Activated naive CD8-positive, alpha-beta T cell treated with anti-CD3 and anti-CD28 coated beads, Interleukin-2, amount 50 U/mL, for 16 hours (primary cell): ENCODE results near the gene TMEM61.
"Not testable (repeated sequence)": the region's sequence is repeated elsewhere in the genome, so short reads cannot be mapped to it uniquely, and the experiment has no call there.

ENCODE experiments used
- DNase-seq: peaks from one replicate; pipeline ENCODE4 v3.0.0-alpha.2; 2020; ENCODE audit warnings: low read depth, low spot score

The TMEM61 gene

DNA sequence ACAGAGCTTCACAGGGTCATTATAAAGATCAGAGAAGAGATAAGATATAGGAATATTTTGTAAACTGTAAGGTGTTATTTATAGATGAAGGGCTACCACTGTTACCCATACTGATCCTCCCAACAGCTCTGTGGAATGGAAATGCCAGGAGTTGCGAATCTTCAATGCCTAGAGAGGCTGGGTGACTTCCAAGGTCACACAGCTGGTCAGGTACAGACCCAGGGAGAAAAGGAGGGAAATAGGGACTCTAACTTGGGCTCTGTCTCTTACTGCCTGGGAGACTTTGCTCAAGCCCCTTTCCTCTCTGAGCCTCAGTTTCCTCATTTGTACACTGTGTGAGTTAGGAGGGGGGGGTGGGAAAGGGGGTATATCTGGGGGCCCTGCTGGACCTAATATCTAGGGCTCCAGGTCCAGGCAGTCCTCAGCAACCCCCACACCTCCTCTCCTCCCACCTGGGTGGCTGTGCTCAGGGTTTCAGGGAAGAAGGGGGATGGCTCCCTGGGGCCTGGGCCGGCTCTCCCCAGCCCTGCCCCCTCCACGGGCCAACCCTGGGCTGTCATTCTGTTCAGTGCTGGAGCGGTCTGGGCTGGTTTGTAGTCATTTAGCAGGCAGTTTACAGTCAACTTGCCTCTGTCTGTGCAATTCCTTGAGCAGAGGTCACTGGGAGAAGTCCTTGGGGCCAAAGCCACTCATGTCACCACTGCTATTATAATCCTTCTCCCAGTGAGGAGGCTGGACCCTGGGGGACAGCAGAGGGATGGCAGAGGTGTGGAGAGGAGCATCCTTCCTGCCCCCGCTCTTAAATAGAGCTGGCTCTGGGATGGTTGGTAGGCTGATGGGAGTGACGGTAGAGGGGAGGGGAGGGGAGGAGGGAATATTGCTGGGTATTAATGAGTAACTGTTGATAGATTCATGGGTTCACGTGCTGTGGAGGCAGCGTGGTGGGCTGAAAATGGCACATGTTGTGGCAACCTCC is 20.0 kb downstream of the TMEM61 start:
- no peak for DNase-seq

DNA sequence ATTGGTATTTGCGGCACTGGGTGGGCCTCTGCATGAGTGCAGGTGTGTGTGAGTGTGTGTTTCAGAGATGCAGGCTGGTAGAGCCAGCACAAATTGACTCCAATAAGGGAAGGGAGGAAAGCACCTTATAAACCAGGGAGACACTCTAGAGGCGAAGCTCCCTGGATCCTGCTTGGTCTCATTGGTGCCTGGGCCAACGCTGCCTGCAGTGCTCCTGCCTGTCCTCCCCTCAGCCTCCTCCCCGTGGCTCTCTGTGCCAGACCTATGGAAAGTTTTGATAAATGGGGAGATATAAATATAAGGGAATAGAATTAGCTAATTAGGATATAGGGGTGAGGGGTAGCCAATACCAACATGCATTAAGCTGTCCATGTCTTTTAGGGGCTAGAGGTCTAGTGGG is 20.9 kb downstream of the TMEM61 start:
- DNase-seq = no peak

DNA sequence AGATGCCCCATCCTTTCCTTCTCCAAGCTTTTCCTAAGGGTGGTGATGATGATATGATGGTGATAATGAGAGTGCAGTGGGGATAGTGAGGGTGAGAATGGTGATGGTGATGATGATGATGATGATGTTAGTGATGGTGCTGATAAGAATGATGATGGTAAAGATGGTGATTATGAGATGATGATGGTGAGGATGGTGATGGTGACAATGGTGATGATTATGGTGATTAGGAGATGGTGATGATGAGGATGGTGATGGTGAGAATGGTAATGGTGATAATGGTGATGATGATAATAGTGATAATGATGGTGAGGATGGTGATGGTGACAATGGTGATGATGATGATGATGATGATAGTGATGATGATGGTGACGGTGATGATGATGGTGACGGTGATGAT is 22.3 kb downstream of the TMEM61 start:
- no peak for DNase-seq

DNA sequence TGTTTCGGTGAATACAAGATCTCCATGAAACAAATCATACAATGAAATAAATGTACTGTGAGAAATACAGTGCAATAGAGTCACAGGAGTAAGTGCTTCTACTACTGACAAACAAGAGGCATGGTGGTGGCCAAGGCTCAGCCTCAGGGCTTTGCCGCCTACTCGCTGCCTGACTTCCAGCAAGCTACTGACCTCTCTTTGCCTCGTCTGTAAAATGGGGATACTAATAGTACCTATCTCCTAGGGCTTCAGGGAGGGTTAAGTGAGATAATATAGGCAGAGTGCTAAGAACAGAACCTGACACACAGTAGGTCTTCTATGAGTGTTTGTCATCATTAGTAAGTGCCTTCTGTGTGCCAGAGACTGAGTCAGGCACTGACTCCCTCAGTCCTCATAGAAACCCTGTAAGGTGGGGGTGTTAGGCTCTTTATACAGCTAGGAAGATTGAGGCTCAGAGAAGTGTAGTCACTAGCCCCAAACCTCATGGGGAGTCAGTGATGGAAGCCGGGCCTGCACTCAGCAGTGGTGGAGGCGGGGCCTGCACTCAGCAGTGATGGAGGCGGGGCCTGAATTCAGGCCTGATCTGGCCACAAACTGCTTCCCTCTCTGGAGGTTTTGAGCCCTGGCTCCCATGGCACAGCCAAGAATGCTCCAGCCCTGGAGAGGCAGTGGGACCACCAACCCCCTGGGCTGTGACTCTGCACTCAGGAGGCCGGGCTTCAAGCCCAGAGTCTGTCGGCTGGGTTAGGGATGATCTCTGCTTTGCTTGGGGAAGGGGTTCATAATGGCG is 25.1 kb downstream of the TMEM61 start:
- no peak for DNase-seq

DNA sequence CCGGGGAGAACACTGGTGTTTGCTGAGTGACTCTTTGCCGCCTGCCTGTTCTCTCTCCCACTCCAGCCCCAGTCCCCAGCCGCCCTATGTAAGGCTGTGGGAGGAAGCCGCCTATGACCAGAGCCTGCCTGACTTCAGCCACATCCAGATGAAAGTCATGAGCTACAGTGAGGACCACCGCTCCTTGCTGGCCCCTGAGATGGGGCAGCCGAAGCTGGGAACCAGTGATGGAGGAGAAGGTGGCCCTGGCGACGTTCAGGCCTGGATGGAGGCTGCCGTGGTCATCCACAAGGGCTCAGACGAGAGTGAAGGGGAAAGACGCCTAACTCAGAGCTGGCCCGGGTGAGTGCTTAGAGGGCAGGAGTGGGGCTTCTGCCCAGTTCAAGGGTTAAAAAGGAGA is 26.5 kb downstream of the TMEM61 start:
- DNase-seq = no peak

DNA sequence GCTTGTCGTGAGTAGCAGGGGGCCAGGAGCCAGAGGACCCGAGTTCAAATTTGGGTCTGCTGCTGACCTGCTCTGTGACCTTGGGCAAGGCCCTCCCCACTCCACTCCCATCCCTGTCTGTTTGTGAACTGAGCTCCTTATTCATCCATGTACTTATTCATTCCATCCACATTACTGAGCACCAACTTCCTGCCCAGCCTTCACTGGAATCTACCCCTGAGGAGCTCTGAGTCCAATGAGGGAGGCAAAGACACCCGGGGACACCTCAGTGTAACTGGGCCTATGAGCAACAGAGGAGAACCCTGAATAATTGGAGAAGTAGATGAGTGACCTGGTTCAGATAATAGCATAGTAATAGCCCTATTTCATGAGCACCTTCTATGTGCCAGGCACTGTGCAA is 27.2 kb downstream of the TMEM61 start:
- no peak for DNase-seq

DNA sequence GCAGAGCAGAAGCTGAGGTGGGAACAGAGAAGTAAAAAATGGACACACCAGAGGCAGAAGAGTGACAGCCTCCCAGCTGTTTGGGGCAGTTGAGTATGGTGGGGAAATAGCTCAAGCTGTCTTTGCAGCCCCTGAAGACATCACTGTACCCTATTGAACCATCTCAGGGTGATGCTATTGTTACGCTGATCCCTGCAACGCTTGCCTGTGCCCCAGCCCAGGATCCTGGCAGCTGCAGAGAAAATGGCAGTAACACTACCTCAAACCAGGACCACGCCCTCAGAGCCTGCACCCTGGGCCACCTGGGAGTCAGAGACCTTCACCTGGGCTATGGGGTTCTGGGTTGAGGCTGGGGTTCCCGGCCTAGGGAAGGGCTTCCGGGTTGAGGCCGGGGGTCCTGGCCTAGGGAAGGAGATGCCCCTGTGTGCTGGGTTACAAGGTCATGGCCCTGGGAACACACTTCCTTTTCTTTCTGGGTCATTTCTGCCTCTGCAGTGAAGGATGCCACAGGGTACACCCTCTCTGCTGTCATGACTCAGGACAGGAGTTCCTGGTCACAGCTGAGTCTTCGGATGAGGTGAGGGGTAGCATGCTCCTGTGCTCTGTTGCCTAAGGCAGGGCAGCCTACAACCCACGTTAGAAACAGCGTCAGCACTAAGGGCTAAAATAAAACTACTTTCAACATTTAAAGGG is 29.9 kb downstream of the TMEM61 start:
- no peak for DNase-seq

DNA sequence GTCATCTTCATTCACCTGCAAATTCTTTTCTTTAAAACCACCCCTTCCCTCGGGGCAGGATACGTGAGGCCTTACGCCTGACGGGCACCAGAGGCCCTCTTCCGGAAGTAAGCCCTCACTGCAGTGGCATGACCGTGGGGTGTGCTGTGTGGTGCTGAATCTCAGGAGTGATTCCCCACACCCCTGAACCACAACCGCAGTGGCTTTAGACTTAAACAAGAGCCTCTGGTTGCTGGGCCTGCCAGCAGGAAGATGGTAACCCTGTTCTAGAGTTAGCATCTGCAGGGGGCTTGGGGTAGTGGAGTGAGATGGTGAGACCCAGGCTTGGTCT is 30.4 kb downstream of the TMEM61 start:
- DNase-seq = no peak

DNA sequence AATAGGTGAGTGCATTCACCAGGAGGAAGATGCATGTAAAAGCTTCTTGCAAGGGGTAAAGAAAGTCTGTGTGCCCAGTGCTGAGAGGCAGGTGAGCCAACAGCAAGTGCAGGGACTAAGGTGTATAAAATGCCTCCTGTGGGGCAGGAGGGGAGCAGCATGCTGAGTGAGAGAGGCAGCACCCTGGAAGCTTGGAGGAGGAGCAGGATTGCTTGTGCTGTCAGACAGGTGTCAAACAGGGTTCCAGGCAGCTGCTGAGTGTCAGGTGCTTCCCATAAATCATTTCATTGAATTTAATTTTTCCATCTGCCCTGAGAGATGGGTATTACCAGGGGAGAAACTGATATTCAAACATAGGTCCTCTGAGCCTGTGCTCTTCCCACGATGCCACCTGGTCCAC is 32.2 kb downstream of the TMEM61 start:
- DNase-seq = no peak

DNA sequence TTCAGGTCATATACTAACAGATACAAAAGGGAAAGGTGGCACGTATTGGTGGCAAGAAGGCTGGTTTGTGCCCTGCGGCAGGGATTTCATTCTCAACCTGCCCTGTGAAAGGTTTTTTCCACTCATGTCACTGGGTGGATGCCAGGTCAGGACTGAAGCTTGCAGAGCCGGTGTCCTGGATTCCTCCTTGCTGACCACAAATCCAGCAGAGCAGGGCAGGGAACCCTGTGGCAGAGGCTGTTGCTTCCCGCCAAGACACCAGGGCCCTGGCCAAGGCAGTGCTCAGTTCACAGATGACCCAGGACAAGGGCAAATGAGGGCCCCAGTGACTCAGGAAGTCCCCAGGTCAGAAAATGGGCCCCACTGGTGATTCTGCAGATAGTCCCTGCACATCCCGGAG is 34.7 kb downstream of the TMEM61 start:
- no peak for DNase-seq

DNA sequence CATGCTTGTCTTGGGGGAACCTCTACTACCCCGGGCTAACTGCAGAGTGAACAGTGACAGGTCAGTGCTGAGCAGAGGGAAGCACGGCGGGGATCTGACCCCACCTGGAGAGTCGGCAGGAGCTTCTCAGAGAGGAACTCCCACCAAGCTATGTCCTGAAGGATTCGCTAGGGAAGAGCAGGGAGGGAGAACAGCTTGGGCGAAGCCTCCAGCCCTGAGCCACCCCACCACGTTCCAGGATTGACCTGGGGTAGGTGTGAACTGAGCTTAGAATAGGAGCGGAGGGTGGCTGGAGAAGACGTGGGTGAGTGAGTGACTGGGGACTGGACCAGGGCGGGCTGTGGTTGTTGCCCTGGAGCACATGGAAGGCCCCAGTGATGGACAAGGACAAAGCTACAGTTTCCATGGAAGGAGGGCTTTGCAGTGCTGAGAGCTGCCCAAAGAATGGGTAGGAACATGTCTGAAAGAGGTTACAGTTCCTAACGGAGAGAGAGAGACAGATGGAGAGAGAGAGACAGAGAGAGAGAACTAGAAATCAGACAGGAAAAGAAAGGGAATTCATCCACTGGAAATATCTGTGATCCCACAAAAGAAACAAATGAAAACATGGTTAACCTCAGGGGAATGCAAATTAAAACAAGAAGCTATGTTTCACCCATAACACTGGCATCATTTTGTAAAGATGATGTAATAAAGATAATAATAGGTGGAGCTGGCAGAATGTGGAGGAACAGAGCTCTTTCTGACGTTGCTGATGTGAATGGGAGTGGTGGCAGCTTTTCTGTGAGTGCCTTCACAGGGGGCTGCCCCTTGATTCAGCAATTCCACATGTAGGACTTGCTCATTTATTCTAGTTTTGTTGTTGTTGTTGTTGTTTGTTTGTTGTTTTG is 35.5 kb downstream of the TMEM61 start:
- no peak for DNase-seq

DNA sequence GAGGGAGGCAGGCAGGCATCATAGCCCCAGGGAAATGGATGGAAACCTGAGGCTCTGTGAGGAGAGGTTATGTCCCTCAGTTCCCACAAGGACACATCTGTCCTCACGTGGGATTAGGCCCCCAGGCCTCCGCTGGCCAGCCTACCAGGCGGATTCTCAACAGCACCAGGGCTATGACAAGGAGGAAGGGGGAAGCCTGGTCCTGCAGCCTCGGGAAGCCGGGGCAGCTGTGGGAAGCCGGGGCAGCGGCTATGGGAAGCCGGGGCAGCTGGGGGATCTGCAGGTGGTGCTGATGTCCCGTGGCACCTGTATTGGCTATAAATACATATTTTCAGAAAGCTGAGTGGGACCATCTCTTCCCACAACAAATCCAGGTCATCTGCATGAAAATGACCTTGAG is 38.0 kb downstream of the TMEM61 start:
- no peak for DNase-seq

DNA sequence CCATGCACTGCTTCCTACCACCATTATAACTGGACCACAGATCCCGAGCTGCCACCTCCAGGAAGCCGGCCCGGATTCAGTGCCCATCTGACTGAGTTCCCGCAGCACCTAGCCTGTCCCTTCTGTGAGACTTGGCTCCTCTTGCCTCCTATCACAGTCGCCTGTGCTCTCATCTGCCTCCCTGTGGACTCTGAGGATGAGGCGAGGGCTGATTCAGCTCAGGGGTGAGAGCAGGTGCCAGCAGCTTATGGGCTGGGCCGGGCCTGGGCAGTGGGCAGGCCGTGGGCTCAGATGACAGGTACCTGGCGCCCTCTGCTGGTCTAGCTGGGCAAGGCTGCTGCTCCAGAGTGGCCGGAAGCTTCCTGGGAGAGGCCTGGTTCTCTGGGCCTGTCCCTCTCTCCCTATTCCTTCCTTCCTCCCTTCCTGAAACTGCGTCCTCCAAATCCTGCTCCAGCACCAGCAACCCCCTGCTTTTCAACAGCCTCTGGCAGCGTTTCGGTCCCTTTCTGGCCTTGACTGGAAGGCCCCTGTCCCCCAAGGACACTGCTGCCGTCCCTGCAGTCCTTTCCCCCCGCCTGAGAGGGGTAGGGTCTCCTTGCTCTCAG is 41.6 kb downstream of the TMEM61 start:
- DNase-seq = peak; percentile 14

DNA sequence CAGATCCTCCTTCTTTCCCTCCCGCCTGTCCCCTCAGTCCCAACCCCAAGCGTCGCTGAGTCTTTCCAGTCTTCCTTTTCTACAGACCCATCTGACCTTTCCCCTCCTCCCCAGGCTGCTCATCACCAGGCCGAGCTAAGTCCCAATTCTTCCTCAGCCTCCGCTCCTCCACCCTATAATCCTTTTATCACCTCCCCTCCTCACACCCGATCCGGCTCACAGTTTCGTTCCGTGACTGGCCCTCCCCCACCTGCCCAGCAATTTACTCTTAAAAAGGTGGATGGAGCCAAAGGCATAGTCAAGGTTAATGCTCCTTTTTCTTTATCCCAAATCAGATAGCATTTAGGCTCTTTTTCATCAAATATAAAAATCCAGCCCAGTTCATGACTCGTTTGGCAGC is 43.7 kb downstream of the TMEM61 start:
- not testable (repeated sequence) for DNase-seq

DNA sequence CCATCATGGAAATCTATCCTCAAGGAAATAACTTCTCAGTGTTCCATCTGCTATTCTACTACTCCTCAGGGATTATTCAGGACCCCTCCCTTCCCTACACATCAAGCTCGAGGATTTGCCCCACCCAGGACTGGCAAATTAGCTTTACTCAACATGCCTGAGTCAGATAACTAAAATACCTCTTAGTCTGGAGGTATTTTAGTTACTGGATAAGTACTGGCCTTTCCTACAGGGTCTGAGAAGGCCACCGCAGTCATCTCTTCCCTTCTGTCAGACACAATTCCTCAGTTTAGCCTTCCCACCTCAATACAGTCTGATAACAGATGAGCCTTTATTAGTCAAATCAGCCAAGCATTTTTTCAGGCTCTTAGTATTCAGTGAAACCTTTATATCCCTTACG is 46.3 kb downstream of the TMEM61 start:
- not testable (repeated sequence) for DNase-seq

DNA sequence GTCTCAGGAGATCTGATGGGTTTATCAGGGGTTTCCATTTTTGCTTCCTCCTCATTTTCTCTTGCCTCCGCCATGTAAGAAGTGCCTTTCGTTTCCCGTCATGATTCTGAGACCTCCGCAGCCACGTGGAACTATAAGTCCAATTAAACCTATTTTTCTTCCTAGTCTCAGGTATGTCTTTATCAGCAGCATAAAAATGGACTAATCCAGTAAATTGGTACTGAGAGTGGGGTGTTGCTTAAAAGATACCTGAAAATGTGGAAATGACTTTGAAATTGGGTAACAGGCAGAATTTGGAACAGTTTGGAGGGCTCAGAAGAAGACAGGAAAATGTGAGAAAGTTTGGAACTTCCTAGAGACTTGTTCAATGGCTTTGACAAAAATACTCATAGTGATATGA is 50.7 kb downstream of the TMEM61 start:
- DNase-seq = not testable (repeated sequence)

DNA sequence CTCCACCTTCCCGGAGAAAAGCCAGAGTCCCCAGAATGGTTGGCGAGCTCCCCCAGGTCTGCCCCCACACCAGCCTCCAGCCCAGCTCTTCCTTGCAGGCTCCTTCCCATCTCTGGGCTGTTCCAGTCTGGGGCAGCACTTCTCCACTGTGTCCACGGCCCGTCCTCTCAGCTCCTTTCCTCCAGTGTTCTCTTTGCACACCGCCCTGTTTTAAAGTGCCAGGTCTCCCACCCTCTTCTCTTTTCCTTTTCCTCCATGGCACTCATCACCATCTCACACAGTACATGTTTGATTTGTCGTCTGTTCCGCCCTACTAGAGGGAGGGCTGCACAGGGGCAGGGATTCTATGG is 52.8 kb downstream of the TMEM61 start:
- no peak for DNase-seq

DNA sequence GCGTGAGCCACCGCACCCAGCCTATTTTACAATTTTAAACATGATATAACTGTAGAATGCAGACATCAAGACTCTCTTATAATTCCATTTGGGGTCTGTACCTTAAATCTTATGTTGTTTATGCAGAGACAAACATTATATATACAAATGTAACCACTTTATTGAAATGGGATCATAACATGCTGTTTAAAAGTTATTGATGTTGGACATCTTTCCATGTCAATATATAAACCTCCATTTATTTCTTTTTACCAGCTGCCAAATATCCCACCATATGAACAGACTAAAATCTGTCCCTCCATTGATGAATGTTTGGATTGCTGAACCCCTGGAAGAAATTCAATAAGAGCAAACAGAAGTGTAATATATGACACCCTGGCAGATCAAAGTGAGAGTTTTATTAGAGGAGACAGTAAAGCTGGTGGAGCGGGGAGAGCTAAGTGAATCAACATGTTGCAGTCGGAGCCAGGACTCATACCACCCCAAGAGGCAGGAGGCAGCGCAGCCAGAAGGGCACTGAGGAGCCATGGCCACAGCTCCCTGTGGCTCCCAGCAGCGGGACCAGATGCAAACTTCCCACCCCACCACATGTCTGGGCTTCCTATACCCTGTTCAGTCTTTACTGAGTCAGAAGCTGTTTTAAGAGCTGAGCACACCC is 54.2 kb downstream of the TMEM61 start:
- no peak for DNase-seq

DNA sequence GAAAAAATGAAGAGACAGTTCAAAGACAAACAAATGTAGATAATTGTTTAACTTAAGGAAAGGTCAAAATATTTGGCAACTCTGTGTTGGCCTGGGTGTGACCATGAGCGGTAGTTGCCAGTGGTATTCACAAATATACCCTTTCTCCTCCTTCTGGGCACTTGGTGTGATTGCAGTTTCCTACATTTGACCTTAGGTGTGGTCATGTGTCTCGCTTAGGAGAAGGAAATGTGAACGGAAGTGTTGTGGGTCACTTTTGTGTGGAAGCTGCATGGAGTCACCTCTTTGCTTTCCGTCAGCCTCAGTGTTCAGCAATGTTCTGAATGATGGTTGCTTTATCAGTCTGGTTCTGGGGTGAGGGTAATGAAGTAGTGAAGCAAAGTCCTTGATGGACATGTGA is 55.5 kb downstream of the TMEM61 start:
- DNase-seq = no peak

DNA sequence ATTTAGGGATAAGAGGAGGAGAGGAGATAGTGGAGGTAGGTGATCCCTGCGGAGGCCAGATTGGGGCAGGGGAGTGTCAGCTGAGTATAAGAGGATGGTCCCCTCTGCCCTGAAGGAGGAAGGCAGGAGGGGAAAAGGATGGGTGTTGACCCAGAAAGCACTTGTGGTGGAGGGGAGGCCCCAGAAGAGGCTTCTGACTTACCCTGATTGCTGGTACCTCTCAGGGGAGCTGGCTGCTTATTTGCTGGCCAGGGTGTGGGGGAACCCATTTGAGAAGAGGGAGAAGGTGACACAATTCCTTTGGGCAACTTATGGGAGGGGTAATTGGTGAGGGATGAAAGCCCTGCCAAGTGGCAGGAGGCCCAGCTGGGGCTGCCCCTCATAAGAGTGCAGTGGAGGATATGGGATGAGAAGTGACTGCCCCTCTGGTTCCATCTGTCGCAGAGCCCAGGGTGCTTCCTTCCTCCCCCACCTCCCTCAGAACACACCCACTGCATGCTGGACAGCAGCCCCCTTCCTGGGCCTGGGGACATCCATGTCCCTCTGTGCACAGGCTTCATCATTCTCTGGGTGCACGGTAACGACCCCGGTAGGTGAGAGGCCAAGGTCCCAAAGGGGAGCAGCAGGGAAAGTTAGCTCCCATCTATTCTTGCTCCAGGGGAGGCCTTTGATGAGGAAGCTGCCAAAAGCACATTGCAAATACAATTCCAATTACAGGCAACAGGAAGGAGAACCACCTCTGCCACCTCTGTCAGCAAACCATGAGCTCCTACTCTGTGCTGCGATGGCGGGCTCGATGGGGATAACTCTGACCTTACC is 57.5 kb downstream of the TMEM61 start:
- DNase-seq = no peak
